C1 segment of cervical spinal cord (tissue), 14 donors: ENCODE results near the gene STX16.

Experiments
- DNase-seq, 14 donors: peaks; one replicate each; lab custom pipeline; 2025; lab: John Stamatoyannopoulos, UW

The STX16 gene

GRCh38 chr20:58650776-58651558, at the start of gene STX16:
TSS of gene STX16 (plus strand) at chr20:58651283. CDS start at chr20:58652007, 724 bp downstream.
- peak; percentile 47 to 92 (median 82) for DNase-seq

- DNase-seq: no peak
These were observed 49.0 kb upstream of the STX16 start for GRCh38 chr20:58602124-58602523.

- no peak for DNase-seq
These were observed 47.4 kb upstream of the STX16 start for GRCh38 chr20:58603721-58604120.

GRCh38 chr20:58604128-58604881, 46.8 kb upstream of the STX16 start:
- no peak for DNase-seq

- no peak for DNase-seq
These were observed 45.6 kb upstream of the STX16 start for GRCh38 chr20:58605292-58606065.

GRCh38 chr20:58606184-58606583, 44.9 kb upstream of the STX16 start:
- no peak for DNase-seq

GRCh38 chr20:58608096-58608840, 42.8 kb upstream of the STX16 start:
- DNase-seq: no peak

- DNase-seq: no peak
These were observed 42.1 kb upstream of the STX16 start for GRCh38 chr20:58609026-58609425.

- no peak for DNase-seq
These were observed 40.8 kb upstream of the STX16 start for GRCh38 chr20:58610071-58610800.

GRCh38 chr20:58610811-58611210, 40.3 kb upstream of the STX16 start:
- DNase-seq: no peak

- DNase-seq: peak in 2 of 14 donors; percentile 46 to 63
These were observed 39.6 kb upstream of the STX16 start for GRCh38 chr20:58611236-58612030.

- DNase-seq: peak in 2 of 14 donors; percentile 11 to 49
These were observed 38.9 kb upstream of the STX16 start for GRCh38 chr20:58612121-58612691.

GRCh38 chr20:58613061-58613854, 37.8 kb upstream of the STX16 start:
- peak in 2 of 14 donors; percentile 29 to 31 for DNase-seq

- DNase-seq: no peak
These were observed 36.7 kb upstream of the STX16 start for GRCh38 chr20:58614366-58614765.

- no peak for DNase-seq
These were observed 35.9 kb upstream of the STX16 start for GRCh38 chr20:58614984-58615760.

GRCh38 chr20:58616411-58616810, 34.7 kb upstream of the STX16 start:
- no peak for DNase-seq

GRCh38 chr20:58617158-58617557, 33.9 kb upstream of the STX16 start:
- no peak for DNase-seq
